K562 (cell line): ENCODE data around the gene POLD1. TPM values are rescaled to one million over a fixed set of nuclear protein-coding genes. Genes with fewer than 3 reads are reported as not detected.

Experiments
- CEBPG ChIP-seq, 3 experiments: fragments of 200-800 bp in 1 of 3; sonication (Bioruptor generic) in 1 of 3; sonication (generic) in 1 of 3; formaldehyde crosslinking in 1 of 3; IDR thresholded peaks in 2 of 3; conservative IDR thresholded peaks in 1 of 3; 2 replicates each; pipeline versions ENCODE4 v1.6.1 to v1.8.0; 2016 to 2022; ENCODE audit warnings: missing compliant biosample characterization in 2 of 3, missing genetic modification characterization in 2 of 3, mild to moderate bottlenecking in 1 of 3, missing genetic modification reagents in 1 of 3
- CTBP1 ChIP-seq: fragments of 450-650 bp; IDR thresholded peaks from 2 replicates; pipeline ENCODE4 v1.6.1; 2016; ENCODE audit warnings: borderline replicate concordance
- FOSL1 ChIP-seq: fragments of 200-800 bp; sonication (Bioruptor generic); conservative IDR thresholded peaks from 2 replicates; pipeline ENCODE4 v1.6.1; 2016; ENCODE audit warnings: missing genetic modification characterization, missing compliant biosample characterization
- IRF2 ChIP-seq: sonication (generic); formaldehyde crosslinking; IDR thresholded peaks from 2 replicates; pipeline ENCODE4 v1.8.1; 2022; ENCODE audit warnings: mild to moderate bottlenecking, missing genetic modification reagents
- KDM1A ChIP-seq, 2 experiments: fragments of 450-650 bp; IDR thresholded peaks; 2 replicates each; pipeline ENCODE4 v1.6.1; 2016; ENCODE audit warnings: mild to moderate bottlenecking in 2 of 2
- KDM4B ChIP-seq, 2 experiments: fragments of 450-650 bp in 1 of 2; sonication (generic) in 1 of 2; IDR thresholded peaks; 2 replicates each; pipeline ENCODE4 v1.6.1; 2016 to 2017; ENCODE audit warnings: borderline replicate concordance in 2 of 2, antibody characterized with exemption in 1 of 2, low read depth in 1 of 2, mild to moderate bottlenecking in 1 of 2
- NELFE ChIP-seq: IDR thresholded peaks from 2 replicates; pipeline ENCODE4 v1.6.1; 2011; ENCODE audit warnings: mild to moderate bottlenecking; ENCODE audit not compliant: insufficient read depth, insufficient read length
- PRPF4 ChIP-seq: fragments of 200-400 bp; formaldehyde crosslinking; IDR thresholded peaks from one replicate; pipeline ENCODE4 v1.6.1; 2017; ENCODE audit warnings: low read length, low read depth, mild to moderate bottlenecking; ENCODE audit not compliant: insufficient read depth, poor library complexity, severe bottlenecking
- SAFB ChIP-seq: fragments of 200-400 bp; formaldehyde crosslinking; IDR thresholded peaks from 2 replicates; pipeline ENCODE4 v1.6.1; 2017; ENCODE audit warnings: low read depth, low read length, borderline replicate concordance
- SMC3 ChIP-seq: conservative IDR thresholded peaks from 2 replicates; pipeline ENCODE4 v1.6.1; 2011; ENCODE audit warnings: low read depth, low read length, improper control_type of control experiment; ENCODE audit not compliant: insufficient read depth
- SNIP1 ChIP-seq: fragments of 450-650 bp; IDR thresholded peaks from 2 replicates; pipeline ENCODE4 v1.7.1; 2017; ENCODE audit warnings: low read depth, mild to moderate bottlenecking
- polyA plus RNA-seq, 8 experiments: library from polyadenylated mRNA; depleted of rRNA in 4 of 8; stranded (reverse) in 5 of 8; unstranded in 3 of 8; fragments of >200 nt; fragmentation: Nextera tagmentation in 2 of 8; fragmentation: Illumina TruSeq in 1 of 8; extraction: Ambion mirVana in 2 of 8; extraction: Trizol in 1 of 8; gene quantifications; 2 replicates each; pipeline versions ENCODE4 v1.2.1 to v1.2.3, GENCODE V29; 2011 to 2014; ENCODE audit warnings: inconsistent platforms in 1 of 8, missing spikeins in 1 of 8
- total RNA-seq, 7 experiments: library from RNA; depleted of rRNA in 6 of 7; stranded (reverse); fragments of >200 nt in 6 of 7; fragmentation: Illumina TruSeq in 2 of 7; extraction: Trizol in 2 of 7; gene quantifications; 2 replicates each; pipeline versions ENCODE4 v1.2.1 to v1.2.3, GENCODE V29; 2011 to 2021; ENCODE audit warnings: low replicate concordance in 1 of 7
- TF ChIP-seq, protein P1 (sequence below): fragments of 250-450 bp; sonication (Bioruptor Pico); IDR thresholded peaks from 2 replicates; pipeline ENCODE4 v1.8.0; 2021; ENCODE audit warnings: moderate library complexity, mild to moderate bottlenecking, inconsistent platforms
- TF ChIP-seq, protein P2 (sequence below): fragments of 450-650 bp; IDR thresholded peaks from 2 replicates; pipeline ENCODE4 v1.6.1; 2014; ENCODE audit warnings: low read depth, mild to moderate bottlenecking, moderate library complexity, borderline replicate concordance

The POLD1 gene
- total and polyA plus RNA-seq, 9 of the 15 experiments (the other 6 are each of a cell fraction or from before 2014, with no cell fraction given) = 1.3 to 312 (median 47.8) TPM

DNA sequence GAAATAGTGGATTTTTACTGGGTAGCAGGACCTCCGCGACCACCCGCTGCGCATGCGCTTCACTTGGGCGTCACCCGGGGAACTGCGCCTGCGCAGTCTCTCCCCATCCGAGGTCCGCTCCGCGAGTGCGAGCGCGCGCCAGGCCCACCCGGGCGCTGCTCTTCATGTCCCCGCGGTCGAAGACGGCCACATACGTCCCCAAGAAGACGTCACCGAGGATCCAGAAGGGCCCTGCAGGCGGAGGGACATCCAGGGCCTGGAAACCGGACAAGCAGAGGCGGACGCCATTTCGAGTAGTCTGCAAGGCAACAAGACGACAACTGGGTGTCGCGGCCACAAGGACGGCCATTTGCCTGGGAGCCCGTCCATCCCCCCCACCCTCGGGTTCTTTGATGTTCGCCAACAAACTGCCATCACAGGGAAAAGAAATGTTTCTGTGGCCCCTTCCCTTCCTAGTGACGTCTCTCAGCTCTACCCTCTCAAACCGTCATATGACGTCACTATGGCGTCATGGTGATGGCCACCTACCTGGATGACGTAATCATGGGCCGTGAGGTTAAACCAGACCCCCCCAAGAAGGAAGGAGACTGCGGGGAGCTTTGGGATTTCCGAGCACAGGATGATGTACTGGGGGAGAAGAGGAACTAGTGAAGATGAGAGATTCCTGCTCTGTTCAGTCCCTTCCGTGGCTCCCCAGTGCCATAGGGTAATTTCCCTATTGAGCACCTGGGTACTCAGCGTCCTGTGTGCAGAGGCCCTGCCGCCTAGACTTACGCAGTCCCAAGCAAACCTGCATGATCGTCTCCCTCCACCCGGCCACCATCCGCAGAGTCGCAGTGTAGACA, 25.4 kb upstream of the POLD1 start (continued):
- 0 out of 4 replicates have a peak, but pooled peaks of 1 of the 2 experiments have one; percentile 21 for TF ChIP-seq KDM4B (IDR thresholded peaks at IDR 0.05; ENCODE audit: borderline replicate concordance in 2 of 2, low read depth in 1 of 2)
- no peak for TF ChIP-seq NELFE
- TF ChIP-seq SMC3 = no peak
- peak; percentile 65; the same call in 1 of the 2 replicates for TF ChIP-seq CTBP1
- peak; percentile 50; the same call in 1 of the 2 replicates for TF ChIP-seq SNIP1
- TF ChIP-seq KDM1A (IDR thresholded peaks at IDR 0.05) = peak; percentile 42 to 59; a peak in 2 of 4 replicates
- TF ChIP-seq, protein P1, sequence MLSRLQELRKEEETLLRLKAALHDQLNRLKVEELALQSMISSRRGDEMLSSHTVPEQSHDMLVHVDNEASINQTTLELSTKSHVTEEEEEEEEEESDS = no peak
- peak; percentile 59 for TF ChIP-seq FOSL1 (tag)
- no peak for TF ChIP-seq IRF2 (CRISPR knock-in tag)
- peak; percentile 87 for TF ChIP-seq CEBPG (CRISPR knock-in tag; IDR thresholded peaks at IDR 0.05)
- TF ChIP-seq CEBPG (tag; conservative IDR thresholded peaks at IDR 0.05 in 1 of 2, IDR thresholded peaks at IDR 0.05 in 1 of 2) = peak; percentile 93 to 94
- TF ChIP-seq, protein P2, sequence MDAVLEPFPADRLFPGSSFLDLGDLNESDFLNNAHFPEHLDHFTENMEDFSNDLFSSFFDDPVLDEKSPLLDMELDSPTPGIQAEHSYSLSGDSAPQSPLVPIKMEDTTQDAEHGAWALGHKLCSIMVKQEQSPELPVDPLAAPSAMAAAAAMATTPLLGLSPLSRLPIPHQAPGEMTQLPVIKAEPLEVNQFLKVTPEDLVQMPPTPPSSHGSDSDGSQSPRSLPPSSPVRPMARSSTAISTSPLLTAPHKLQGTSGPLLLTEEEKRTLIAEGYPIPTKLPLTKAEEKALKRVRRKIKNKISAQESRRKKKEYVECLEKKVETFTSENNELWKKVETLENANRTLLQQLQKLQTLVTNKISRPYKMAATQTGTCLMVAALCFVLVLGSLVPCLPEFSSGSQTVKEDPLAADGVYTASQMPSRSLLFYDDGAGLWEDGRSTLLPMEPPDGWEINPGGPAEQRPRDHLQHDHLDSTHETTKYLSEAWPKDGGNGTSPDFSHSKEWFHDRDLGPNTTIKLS = peak; percentile 21; the same call in 1 of the 2 replicates
- TF ChIP-seq SAFB = no peak
- TF ChIP-seq PRPF4 = no peak
- TF ChIP-seq, all 486 proteins: peak for 152
